Measurements from ENCODE around the gene ZCWPW1.
"Not testable (repeated sequence)": the region's sequence is repeated elsewhere in the genome, so short reads cannot be mapped to it uniquely, and the experiment has no call there.

ZCWPW1 gene

DNA sequence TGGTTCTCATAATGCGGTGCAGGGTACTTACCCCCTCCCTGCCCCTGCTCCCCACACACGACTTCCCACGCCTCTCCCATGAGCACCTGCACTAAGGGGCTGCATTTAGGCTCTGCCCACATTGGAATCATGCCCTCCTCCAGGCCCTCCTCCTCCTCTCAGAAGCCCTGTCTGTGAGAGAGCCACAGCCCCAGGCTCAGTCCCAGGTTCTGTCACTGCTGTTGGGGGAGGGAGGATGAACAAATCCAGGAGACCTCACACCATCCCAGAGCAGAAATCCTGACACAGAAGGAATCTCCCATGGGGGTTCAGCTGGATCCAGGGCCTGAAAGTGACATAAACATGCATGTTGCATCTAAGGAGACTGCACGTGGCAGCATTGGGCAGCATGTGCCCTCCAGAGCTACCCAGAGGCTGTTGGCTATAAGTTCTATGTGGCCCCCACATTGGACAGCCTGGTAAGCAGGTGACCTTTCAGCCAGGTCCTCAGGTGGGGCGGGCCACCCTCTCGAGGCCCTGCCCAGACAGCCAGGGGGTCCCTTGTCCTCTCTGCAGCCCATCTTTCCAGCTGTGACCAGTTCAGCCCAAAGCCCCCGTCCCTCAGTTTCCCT is 56.8 kb downstream of the ZCWPW1 start:
- no peak for DNase-seq

DNA sequence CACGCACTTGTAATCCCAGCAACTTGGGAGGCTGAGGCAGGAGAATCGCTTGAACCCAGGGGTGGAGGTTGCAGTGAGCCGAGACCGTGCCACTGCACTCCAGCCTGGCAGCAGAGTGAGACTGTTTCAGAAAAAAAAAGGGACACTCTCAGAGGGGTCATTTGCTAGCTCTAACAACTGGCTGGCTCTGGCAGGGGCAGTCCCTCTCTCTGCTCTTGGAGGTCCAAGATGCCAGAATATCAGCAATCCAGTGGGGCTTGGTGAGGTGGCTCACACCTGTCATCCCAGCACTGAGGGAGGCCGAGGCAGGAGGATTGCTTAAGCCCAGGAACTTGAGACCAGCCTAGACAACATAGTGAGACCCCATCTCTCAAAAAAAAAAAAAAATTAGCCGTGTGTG is 57.8 kb downstream of the ZCWPW1 start:
- DNase-seq, result no peak

DNA sequence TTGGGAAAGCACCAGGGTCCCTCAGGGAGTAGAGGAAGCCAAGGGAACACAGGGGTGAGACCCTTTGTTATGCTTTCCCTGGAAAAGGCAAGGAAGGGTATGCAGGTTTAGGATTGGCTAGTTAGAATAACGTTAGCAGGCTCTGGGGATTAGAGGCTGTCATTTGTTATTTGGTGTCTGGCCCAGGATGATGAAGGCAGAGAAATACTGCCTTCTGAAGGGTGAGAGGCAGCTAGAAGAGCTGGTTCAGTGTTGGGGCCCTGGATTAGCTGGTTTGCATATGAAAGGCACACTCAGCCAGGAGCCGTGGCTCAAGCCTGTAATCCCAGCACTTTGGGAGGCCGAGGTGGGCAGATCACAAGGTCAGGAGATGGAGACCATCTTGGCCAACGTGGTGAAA is 58.2 kb downstream of the ZCWPW1 start:
- no peak for DNase-seq

DNA sequence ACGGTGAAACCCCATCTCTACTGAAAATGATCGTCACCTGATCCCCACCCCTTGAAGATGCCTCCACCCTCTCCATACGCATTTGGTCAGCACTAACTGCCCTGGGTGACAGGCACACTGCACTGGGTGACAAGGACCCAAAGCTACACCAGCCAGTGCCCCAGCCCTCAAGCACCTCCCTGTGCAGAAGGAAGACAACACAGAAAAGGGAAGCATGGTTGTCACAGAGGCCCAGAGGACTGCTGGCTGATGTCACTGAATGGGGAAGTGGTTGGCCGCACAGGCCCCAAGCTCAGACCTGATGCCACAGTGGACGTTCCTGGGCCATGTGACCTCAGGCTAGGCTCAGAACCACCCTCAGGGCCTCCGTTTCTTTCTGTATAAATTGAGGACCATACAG is 59.4 kb downstream of the ZCWPW1 start:
- DNase-seq, result no peak

DNA sequence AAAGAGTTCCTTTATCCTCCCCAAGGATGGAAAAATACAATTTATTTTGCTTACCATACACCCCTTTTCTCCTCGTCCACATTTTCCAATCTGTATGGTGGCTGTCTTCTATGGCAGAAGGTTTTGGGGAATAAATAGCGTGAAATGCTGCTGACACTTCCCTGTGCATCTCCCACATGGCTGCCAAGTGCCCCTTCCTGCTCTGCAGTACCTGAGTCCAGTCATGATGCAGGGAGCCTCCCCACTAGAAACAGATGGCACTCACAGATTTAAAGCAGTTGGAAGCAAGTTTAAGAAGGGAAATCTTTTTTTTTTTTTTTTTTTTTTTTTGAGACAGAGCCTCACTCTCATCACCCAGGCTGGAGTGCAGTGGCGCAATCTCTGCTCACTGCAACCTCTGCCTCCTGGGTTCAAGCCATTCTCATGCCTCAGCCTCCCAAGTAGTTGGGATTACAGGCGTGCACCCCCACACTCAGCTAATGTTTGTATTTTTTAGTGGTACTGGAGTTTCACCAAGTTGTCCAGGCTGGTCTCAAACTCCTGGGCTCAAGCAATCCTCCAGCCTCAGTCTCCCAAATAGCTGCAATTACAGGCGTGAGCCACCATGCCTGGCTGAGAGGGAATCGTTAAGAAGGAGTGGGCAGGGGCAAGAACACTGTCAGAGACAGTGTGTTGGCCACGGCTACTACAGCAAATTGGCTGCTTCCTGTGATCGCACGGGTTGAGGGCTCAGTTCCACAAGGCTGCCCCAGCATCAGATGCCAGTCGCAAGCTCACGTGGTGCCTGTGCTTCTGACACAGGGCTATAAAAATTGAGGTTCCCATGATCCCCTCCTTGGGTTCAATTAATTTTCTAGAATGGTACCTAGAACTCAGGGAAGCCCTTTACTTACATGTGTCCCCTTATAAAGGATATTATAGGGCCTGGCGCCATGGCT is 60.6 kb downstream of the ZCWPW1 start:
- DNase-seq, result no peak

DNA sequence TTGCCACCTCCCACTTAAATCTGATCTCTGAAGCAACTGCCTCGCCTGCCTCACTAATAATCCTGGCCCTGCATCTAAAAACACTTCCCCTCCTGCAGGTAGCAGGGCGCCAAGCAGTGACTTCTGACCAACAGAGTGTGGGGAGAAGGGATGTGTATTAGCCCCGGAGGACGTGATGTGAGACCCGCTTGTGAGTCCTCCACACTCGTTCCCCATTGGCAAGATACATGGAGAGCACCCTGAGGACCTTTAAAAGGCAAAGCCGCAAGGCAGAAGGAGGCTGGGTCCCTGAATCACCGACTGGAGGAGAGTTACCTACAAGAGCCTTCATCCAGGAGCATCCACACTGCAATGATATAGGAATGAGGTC is 61.3 kb downstream of the ZCWPW1 start:
- DNase-seq, result no peak

DNA sequence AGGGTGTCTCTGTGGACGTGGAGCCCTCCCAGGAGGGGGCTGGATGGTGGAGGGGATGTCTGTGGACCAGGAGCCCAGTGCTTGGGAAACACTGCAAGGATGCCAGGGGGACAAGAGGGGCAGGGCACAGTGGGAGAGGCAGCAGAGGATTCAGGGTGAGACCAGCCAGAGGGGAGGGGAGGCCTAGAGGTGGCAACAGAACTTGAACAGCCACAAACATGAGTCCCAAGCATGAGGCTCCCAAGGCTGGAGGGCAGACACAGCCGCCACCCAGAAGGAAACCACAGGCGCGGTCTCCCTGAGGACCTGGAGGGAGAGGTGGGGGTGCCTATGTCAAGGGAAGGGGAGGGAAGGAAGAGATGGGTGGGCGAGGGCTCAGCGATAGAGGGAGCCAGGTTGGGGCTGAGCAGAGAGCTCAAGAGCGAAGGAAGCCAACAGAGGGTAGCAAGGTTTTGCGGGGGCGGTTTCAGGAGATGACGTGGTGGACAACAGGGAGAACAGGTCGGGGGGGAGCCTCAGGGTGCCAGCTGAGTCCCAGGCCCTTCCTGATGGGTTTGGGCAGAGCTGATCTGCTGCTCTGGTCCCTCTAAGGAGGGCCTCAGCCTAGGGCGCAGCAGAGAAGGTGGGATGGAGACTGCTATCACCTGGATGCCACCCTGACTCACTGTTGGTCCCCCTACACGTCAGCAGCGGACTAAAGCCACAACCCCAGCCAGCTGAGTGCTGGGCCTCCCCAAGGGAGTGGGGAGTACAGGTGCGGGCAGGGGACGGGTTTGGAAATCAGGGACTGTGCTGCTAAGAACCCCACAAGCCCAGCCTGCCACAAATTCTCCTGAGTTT is 61.9 kb downstream of the ZCWPW1 start:
- no peak for DNase-seq

DNA sequence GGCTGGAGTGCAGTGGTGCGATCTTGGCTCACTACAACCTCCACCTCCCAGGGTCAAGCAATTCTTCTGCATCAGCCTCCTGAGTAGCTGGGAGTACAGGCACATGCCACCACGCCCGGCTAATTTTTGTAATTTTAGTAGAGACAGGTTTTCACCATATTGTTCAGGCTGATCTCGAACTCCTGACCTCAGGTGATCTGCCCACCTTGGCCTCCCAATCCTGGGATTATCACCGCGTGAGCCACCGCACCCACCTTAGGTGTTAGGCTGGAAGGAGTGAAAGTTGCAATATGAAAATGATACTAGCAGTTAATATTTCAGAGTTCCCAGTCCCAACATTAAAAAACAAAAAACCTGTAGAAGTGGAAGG is 62.5 kb downstream of the ZCWPW1 start:
- DNase-seq, result not testable (repeated sequence)

DNA sequence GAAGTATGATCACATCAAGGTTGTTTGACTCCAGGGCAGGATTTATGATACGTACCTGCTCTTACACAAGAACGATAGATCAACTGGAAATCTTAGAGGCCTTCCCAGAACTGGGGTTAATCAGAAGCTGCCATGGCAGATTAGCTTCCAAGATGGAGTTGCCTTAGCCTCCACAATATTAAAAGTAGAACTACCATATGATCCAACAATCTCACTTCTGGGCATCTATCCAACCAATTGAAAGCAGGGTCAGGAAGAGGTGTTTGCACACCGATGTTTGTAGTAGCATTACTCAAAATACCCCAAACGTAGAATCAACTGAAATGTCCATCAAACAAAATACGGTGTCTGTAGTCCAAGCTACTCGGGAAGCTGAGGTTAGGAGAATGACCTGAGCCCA is 64.0 kb downstream of the ZCWPW1 start:
- no peak for DNase-seq

DNA sequence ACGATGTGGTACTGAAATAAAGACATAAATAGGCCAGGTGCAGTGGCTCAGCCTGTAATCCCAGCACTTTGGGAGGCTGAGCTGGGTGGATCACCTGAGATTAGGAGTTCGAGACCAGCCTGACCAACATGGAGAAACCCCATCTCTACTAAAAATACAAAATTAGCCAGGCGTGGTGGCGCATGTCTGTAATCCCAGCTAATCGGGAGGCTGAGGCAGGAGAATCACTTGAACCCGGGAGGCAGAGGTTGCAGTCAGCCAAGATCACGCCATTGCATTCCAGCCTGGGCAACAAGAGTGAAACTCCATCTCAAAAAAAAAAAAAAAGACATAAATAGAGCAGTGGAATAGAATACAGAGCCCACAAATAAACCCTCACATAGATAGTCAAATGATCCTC is 64.7 kb downstream of the ZCWPW1 start:
- not testable (repeated sequence) for DNase-seq

DNA sequence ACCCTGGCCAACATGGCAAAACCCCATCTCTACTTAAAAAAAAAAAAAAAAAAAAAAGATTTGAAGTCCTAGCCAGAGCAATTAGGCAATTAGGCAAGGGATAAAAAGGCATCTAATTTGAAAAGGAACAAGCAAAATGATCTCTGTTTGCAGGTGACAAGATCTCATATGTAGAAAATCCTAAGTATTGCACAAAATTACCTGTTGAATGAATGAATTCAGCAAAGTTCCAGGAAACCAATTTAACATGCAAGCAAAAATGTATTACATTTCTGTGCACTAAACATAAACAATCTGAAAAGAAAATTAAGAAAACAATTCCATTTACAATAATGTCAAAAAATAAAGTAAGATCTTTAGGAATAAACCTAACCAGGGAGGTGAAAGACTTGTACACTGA is 65.4 kb downstream of the ZCWPW1 start:
- no peak for DNase-seq

DNA sequence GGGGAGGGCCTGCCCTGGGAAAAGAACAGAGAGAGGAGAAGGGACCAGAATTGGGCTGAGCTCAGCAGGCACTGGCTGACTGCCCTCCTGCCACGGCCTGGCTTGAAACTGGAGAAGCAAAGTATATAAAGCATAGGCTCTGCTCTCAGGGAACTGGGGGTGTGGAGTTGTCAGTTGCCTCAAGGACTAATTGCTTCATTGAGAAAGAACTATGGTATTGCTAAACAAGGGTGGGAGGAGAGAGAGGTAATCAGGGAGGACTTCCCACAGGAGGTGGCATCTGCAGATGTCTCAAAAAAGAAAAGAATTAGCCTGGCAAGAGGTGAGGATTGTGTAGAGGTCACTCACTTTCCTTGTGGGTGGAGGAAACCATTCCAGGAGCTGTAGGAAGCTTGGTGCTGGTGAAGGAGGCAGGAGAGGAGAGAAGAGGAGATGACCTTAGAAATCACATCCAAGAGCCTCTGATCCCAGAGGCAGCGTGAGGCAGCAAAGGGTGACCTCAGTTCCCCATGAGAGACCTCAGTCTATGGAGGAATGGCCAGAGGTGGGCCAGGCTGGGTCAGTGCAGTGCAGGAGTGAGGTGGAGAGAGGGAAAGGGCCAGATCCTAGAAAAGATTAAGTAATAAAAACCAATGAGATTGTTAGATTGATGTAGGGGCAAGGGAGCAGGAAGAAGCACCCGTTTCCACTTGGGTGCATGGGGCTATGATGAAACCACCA is 68.2 kb downstream of the ZCWPW1 start:
- DNase-seq, result no peak

DNA sequence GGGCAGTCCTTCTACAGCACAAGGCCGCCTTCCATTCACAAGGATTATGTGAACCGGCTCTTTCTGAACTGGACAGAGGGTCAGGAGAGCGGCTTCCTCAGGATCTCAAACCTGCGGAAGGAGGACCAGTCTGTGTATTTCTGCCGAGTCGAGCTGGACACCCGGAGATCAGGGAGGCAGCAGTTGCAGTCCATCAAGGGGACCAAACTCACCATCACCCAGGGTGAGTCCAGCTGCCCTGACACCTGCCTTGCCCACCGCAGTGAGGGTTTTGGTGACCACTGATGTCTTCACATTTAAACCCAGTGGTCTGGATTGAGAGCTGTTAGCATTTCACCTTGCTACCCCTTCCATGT is 69.7 kb downstream of the ZCWPW1 start:
- DNase-seq, result no peak

DNA sequence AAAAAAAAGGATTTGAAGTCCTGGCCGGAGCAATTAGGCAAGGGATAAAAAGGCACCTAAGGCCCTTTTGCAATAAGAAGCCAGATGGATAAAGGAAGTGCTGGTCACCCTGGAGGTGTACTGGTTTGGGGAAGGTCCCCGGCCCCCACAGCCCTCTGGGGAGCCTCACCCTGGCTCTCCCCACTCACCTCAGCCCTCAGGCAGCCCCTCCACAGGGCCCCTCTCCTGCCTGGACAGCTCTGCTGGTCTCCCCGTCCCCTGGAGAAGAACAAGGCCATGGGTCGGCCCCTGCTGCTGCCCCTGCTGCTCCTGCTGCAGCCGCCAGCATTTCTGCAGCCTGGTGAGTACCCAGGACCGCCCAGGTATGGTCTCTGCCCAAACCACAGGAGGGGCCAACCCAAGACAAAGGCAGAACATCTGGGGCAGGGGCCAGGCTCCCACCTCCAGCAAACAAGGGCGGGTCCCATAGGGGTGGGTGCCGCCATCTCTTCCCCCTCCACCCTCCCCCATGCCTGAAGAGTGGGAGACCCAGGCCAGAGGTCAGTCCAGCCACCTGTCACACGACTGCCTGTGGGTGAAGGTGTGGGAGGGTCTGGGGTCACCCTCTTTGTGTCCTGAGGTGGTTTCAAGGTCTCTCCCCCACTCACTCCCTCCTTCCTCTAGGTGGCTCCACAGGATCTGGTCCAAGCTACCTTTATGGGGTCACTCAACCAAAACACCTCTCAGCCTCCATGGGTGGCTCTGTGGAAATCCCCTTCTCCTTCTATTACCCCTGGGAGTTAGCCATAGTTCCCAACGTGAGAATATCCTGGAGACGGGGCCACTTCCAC is 70.3 kb downstream of the ZCWPW1 start, which contains the start of gene PILRB:
TSS of gene PILRB (plus strand) at position 91 of the 830 bp plus-strand sequence. CDS start at position 277, 186 bp downstream.
- DNase-seq, result no peak

DNA sequence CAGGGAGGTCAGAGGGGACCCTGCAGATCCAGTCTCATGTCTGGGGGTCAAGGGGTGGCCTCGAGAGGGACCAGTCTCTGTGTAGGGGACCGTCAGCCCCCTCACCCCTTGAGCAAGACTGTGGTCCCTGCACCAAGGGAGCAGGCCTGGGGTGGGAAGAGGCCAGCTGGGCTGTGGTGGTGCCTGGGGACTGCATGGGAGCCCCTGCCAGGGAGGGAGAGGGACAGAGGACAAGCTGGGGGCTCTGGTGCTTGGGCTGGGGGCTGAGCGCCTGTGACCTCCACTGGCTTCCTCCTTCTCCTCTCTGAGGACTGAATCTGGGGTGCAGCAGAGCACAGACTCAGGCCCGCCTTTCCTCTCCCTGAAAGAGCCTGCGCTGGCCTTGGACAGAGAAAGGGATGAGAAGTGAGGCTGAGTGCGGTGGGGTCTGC is 71.4 kb downstream of the ZCWPW1 start:
- DNase-seq, result no peak

DNA sequence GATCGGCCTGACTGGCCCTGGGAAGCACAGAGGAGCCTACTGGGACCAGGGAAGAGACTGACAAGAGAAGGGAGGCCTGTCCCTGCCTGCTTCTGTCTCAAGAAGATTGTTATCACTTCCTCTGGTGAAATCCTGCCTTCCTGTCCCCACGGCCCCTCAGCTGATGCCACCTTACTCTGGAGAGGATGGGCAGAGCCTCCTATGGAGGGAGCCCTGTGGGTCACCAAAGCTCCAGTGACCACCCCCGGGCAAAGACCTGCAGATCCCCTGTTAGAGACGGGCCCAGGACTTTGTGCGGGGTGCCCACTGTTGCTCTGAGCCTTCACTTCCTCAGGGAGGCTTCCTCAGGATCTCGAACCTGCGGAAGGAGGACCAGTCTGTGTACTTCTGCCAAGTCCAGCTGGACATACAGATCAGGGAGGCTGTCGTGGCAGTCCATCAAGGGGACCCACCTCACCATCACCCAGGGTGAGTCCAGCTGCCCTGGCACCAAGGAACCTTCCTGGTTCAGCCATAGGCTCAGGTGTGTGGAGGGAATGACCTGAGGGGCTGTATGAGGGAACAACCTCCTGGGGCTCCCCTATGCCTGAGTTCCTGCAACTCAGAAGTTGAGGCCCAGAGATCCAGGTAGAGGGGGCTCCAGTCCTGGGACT is 72.0 kb downstream of the ZCWPW1 start:
- DNase-seq, result no peak

DNA sequence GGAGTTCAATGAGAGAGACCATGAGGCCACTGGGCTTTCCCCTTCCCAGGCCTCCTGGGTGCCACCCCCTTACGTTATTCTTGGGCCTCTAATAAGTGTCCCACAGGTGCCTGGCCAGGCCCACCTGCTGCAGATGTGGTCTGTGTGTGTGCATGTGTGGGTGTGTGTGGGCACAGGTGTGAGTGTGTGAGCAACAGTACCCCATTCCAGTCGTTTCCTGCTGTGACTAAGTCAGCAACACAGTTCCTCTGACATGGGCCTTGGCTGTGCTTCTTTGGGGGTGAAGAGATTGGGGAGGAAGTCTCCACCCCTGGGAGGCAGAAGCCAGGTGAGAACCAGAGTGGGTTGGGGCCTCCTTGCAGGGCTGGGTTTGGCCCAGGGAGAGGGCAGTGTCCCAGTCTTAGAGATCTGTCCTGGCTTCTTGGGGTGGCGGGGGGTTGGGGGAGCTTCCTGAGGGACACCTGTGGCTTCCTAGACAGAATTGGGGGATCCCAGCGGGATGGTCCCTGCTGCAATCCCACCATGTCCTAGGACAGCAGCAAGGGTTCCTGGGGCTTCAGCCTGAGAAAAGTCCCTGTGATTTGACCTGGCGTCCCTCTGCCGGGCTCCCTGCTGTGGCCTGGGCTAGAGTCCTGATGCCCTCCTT is 74.7 kb downstream of the ZCWPW1 start:
- DNase-seq, result no peak

DNA sequence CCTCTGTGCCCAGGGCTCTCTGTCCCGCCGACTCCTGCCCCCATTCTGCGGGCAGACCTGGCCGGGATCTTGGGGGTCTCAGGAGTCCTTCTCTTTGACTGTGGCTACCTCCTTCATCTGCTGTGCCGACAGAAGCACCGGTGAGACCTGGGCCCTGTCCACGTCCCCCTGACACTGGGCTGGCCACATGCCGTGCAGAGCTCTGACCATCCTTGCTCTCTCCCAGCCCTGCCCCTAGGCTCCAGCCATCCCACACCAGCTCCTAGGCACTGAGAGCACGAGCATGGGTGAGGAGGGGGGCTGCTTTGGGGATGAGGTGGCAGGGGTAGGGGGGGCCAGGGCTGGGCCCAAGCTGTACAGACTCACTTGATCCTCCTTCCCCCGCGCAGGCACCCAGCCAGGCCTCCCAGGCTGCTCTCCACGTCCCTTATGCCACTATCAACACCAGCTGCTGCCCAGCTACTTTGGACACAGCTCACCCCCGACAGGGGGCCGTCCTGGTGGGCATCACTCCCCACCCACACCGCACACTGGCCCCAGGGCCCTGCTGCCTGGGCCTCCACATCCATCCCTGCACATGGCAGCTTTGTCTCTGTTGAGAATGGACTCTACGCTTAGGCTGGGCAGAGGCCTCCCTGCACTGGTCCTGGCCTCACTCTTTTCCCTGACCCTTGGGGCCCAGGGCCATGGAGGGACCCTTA is 75.4 kb downstream of the ZCWPW1 start:
- DNase-seq, result no peak

DNA sequence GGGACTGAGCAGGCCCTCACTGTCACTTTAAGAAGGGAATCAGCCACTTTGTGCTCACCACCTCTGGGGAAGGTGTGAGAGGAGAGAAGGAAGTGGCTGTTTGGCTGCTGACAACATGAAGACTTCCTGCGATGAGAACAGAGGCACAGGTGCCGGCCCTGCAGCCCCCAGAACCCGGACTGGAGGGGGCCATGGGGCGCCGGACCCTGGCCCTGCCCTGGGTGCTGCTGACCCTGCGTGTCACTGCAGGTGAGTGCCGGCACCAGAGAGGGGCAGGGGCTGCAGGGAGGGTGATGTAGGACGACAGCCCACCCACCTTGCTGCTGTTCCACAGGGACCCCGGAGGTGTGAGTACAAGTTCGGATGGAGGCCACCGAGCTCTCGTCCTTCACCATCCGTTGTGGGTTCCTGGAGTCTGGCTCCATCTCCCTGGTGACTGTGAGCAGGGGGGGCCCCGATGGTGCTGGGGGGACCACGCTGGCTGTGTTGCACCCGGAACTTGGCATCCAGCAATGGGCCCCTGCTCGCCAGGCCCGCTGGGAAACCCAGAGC is 76.2 kb downstream of the ZCWPW1 start:
- not testable (repeated sequence) for DNase-seq

DNA sequence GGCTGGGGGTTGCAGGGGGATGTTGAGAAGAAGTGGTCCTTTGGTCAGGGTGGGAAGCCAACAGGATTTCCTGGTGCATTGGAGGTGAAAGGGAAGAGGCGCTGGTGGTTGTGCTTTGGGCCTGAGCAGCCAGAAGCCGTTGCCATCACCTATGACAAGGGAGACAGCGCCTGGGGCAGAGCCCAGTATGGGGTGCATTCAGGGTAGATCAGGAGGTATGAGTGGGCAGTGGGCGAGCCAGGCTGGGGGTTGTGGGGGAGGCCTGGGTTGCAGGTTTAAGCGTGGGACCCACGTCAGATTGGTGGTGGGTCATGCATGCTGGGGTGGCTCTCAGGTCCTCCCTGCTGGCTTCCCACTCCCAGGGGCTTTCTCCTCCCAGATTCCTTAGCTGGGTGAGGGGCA is 76.8 kb downstream of the ZCWPW1 start:
- DNase-seq, result no peak

Measured in NCI-H1417 treated with DMSO at 0.1 percent for 48 hours (cell line).